HG03025 (cell line): ENCODE results near the gene SERPINA3.
"Not testable (repeated sequence)": the region's sequence is repeated elsewhere in the genome, so short reads cannot be mapped to it uniquely, and the experiment has no call there.

Source experiments
- ATAC-seq: cut with Tn5 transposase; IDR thresholded peaks from one replicate; pipeline ENCODE4 v1.9.1; 2021; ENCODE audit warnings: mild to moderate bottlenecking, moderate library complexity; ENCODE audit not compliant: unreplicated experiment, low FRiP score

SERPINA3 gene

GRCh38 chr14:94612174-94612573, at the start of gene SERPINA3:
Gene SERPINA3 (plus strand): TSS chr14:94612391. CDS start chr14:94614442, 2,051 bp downstream.
- no peak for ATAC-seq

GRCh38 chr14:94562941-94563883, 49.0 kb upstream of the SERPINA3 start:
- no peak for ATAC-seq

- ATAC-seq, result no peak
Measured at GRCh38 chr14:94564381-94564780, 47.8 kb upstream of the SERPINA3 start.

GRCh38 chr14:94568186-94568585, 44.0 kb upstream of the SERPINA3 start:
- ATAC-seq, result no peak

GRCh38 chr14:94569381-94570001, 42.7 kb upstream of the SERPINA3 start:
- ATAC-seq, result no peak

GRCh38 chr14:94570002-94570400, 42.2 kb upstream of the SERPINA3 start:
- no peak for ATAC-seq

GRCh38 chr14:94570440-94570839, 41.8 kb upstream of the SERPINA3 start:
- ATAC-seq, result no peak

- ATAC-seq, result no peak
Measured at GRCh38 chr14:94571395-94571794, 40.8 kb upstream of the SERPINA3 start.

GRCh38 chr14:94571950-94572349, 40.2 kb upstream of the SERPINA3 start:
- ATAC-seq, result no peak

GRCh38 chr14:94572637-94573303, 39.4 kb upstream of the SERPINA3 start:
- no peak for ATAC-seq

- ATAC-seq, result no peak
Measured at GRCh38 chr14:94573475-94574277, 38.5 kb upstream of the SERPINA3 start.

GRCh38 chr14:94574336-94574735, 37.9 kb upstream of the SERPINA3 start:
- ATAC-seq, result no peak

GRCh38 chr14:94575730-94576585, 36.2 kb upstream of the SERPINA3 start:
- ATAC-seq, result no peak

- not testable (repeated sequence) for ATAC-seq
Measured at GRCh38 chr14:94577472-94577871, 34.7 kb upstream of the SERPINA3 start.

GRCh38 chr14:94578712-94579111, 33.5 kb upstream of the SERPINA3 start:
- ATAC-seq, result no peak

- ATAC-seq, result no peak
Measured at GRCh38 chr14:94581127-94581999, 30.8 kb upstream of the SERPINA3 start, which contains the start of gene SERPINA5. Gene SERPINA5 (plus strand): TSS chr14:94581426. CDS start chr14:94587363, 5,937 bp downstream.

- ATAC-seq, result no peak
Measured at GRCh38 chr14:94582199-94582750, 29.9 kb upstream of the SERPINA3 start.

- ATAC-seq, result no peak
Measured at GRCh38 chr14:94582851-94583250, 29.3 kb upstream of the SERPINA3 start.
